Fibroblast of mammary gland (primary cell): ENCODE results near the gene AGFG1.

Source experiments
- DNase-seq: peaks from one replicate; pipeline ENCODE4 v3.0.0-alpha.2; 2010; ENCODE audit warnings: low read depth
- H3K4me3 ChIP-seq: 2 replicates; pipeline ENCODE4 v1.5.1; 2011; ENCODE audit warnings: low read depth, mild to moderate bottlenecking, low read length, moderate library complexity; ENCODE audit not compliant: control insufficient read depth
- TF ChIP-seq, protein P1 (sequence below): conservative IDR thresholded peaks from 2 replicates; pipeline ENCODE4 v1.5.1; 2011; ENCODE audit warnings: low read depth, low read length, inconsistent platforms; ENCODE audit not compliant: control insufficient read depth, insufficient read depth

Gene AGFG1

DNA sequence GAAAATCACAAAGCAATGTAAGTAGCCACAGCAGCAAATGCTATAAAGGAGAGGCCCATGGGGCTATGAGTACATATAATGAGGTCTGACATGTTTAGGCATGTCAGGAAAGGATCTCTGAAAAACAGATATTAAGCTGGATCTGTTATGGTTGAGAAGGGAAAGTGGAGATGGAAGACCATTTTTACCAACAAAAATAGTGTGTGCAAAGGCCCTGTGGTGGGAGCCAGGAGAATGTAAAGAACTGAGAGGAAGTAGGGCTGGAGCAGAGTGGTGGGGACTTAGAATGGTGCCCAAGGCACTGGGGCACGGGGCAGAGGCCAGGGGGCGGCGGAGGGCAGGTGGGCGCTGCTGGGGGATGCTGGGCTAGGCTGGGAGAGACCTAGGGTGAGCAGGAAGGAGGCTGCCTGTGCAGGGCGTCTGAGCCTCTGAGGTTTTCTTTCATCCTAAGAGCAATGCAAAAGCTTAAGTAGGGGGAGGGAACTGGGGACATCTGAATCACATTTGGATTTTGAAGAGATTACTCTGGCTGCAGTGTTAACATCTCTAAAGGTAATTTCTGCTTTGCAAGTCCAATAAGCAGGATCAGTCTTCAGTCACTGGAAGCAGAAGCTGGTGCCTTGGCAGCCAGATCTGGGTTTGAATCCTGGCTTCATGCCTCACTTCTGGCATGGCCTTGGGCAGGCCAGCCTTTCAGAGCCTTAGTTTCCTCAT lies 4.9 kb upstream of the AGFG1 start:
- TF ChIP-seq, protein P1, sequence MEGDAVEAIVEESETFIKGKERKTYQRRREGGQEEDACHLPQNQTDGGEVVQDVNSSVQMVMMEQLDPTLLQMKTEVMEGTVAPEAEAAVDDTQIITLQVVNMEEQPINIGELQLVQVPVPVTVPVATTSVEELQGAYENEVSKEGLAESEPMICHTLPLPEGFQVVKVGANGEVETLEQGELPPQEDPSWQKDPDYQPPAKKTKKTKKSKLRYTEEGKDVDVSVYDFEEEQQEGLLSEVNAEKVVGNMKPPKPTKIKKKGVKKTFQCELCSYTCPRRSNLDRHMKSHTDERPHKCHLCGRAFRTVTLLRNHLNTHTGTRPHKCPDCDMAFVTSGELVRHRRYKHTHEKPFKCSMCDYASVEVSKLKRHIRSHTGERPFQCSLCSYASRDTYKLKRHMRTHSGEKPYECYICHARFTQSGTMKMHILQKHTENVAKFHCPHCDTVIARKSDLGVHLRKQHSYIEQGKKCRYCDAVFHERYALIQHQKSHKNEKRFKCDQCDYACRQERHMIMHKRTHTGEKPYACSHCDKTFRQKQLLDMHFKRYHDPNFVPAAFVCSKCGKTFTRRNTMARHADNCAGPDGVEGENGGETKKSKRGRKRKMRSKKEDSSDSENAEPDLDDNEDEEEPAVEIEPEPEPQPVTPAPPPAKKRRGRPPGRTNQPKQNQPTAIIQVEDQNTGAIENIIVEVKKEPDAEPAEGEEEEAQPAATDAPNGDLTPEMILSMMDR, result no peak
- H3K4me3 ChIP-seq, result no peak overlapping the region
- DNase-seq, result no peak

DNA sequence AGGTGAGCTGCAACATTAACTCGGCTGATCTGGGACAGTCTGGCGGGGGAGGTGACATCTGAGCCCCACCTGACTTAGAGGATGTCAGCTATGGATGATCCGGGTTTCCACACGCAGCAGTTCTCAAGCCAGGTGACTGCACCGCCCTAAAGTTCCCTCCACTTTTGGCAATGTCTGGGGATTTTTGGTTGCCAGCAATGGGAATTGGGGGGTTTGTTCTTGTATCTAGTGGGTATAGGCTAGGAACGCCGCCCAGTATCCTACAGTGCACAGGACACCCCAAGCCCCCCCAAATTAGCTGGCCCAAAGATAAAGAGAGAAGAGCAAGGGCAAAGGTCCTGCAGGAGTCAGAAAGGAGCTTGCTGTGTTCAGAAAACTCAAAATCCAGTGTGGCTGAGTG lies 544 bp upstream of the AGFG1 start:
- no peak for DNase-seq
- H3K4me3 ChIP-seq, result no peak overlapping the region
- TF ChIP-seq, protein P1, result no peak

DNA sequence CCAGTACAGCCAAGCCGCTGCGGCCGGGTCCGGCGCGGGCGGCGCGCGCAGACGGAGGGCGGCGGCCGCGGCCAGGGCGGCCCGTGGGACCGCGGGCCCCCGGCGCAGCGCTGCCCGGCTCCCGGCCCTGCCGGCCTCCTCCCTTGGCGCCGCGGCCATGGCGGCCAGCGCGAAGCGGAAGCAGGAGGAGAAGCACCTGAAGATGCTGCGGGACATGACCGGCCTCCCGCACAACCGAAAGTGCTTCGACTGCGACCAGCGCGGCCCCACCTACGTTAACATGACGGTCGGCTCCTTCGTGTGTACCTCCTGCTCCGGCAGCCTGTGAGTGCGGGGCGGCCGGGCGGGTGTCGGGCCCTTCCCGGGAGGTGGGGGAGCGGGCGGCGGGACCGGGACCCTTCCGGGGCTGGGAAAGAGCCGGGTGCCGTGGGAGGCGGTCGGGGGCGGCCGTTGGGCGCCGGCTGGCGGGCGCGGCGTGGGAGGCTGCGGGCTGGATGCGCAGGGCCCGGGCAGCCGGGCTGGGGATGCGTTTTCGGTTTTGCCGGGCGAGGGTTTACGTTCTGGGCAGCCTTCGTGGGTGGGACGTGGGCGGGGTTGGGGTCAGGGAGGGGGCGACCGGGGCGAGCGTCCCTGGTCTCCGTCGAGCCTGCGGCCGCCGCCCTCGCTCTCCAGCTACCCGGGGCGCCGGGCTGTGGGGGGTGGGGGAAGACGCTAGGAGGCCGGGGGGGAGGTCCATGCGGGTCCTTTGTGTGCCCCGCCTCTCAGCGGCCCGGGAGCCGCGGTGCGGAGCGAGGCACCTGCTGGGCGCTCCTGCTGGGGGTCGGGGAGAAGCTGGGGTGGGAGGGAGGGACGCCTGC lies 537 bp downstream of the AGFG1 start:
- DNase-seq, result no peak
- peak overlapping the region; percentile 70 for H3K4me3 ChIP-seq

DNA sequence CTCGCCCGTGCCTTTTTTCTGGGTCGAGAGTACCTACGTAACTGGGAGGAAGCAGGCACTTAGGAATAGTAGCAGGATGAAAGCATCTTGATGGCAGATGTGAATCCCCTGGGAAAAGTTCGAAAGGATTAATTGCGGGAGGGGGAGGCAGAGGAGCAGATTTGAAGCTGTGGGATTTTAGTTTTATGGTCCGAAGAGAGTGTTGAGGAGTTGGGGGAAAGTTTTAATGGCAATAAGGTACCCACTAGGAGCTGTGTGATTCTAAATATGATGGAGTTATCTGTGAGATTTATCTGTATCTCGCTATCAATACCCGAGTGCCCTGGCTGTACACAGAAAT lies 1.1 kb downstream of the AGFG1 start:
- H3K4me3 ChIP-seq, result peak overlapping the region; percentile 70
- TF ChIP-seq, protein P1, result no peak
- peak; percentile 48 for DNase-seq

More for the DNA sequence above, 537 bp downstream of the AGFG1 start:
- TF ChIP-seq, protein P1, result no peak

DNA sequence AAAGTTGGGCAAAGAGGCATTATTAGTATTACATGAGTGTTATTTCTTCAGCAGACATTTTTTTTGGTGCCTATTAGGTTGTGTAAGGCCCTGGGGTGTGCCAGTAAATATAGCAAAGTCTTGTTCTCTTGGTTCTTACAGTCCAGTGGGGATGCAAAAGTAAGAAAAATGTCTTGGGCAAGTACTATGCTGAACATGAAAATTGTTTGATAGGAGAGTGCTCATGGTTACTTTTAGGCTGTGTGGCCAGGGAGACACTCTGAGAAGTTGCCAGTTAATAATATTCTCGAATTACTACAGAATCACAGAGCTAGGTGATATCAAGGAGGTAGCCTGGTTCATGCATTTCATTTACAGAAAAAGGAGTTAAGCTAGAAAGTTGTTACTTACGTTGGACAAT lies 1.9 kb downstream of the AGFG1 start:
- H3K4me3 ChIP-seq, result peak overlapping the region; percentile 70
- DNase-seq, result no peak
- TF ChIP-seq, protein P1, result no peak

DNA sequence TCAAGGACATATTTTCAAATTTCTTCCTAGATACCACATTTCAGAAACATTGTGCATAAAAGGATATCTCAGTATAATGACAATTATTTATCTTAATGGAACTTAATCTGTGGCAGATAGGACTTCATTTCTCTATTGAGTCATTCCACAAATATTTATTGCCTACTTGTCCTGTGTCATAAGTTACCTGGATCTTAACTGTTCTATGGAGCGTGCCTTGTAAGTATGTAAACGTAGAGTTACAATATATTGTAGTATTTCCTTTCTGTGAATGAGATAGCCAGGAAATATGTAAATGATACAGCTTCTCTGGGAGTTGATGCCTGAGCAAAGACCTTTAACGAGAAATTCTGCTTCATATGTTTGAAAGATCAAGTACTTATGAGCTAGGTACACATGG lies 2.5 kb downstream of the AGFG1 start:
- H3K4me3 ChIP-seq, result no peak overlapping the region
- DNase-seq, result no peak
- TF ChIP-seq, protein P1, result no peak
